Lower leg skin (tissue), 3 donors: ENCODE measurements around the gene ICAM2.

ENCODE experiments used
- CTCF ChIP-seq, 3 donors: fragments of 450-650 bp; IDR thresholded peaks; one replicate each; pipeline ENCODE4 v1.5.1; 2016; ENCODE audit warnings: antibody characterized with exemption in 3 of 3, mild to moderate bottlenecking in 3 of 3, moderate library complexity in 2 of 3
- POLR2A ChIP-seq, 2 donors: fragments of 450-650 bp; IDR thresholded peaks; one replicate each; pipeline ENCODE4 v1.6.1; 2016 to 2017; ENCODE audit warnings: antibody characterized with exemption in 2 of 2, mild to moderate bottlenecking in 1 of 2, moderate library complexity in 1 of 2

DNA sequence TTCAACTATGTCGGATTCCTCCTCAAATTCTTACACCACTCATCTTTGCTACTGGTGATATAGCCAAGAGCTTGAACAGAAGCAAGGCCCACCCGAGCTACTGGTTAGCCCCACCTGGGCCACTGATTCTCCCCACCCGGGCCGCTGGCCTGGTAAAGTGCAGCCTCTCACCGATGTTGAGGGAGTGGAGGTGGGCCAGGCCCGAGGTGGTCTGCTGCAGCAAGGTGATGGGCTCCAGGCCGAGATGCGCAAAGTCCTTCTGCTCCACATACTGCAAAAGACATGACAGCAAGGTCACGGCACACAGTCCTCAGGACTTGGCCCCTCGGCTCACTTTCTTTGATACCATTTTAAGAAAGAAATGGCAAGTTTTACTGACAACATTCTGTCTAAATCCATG lies 32.7 kb upstream of the ICAM2 start:
- no peak for TF ChIP-seq CTCF (IDR thresholded peaks at IDR 0.05)
- no peak for TF ChIP-seq POLR2A (IDR thresholded peaks at IDR 0.05)
